HFFc6 (cell line): Measurements from ENCODE around the gene RNF157. TPM values are rescaled to one million over a fixed set of nuclear protein-coding genes. Genes with fewer than 3 reads are reported as not detected.

Experiments
- DNase-seq: peaks from one replicate; pipeline ENCODE4 v3.0.0-alpha.2; 2018
- H3K27ac Mint-ChIP-seq: 2 replicates; pipeline ENCODE4 v1.8.0; 2020; ENCODE audit warnings: mild to moderate bottlenecking, mixed read lengths
- H3K27me3 Mint-ChIP-seq: 2 replicates; pipeline ENCODE4 v1.8.0; 2021; ENCODE audit warnings: mild to moderate bottlenecking, moderate library complexity, mixed read lengths; ENCODE audit not compliant: insufficient read depth
- H3K36me3 Mint-ChIP-seq: 2 replicates; pipeline ENCODE4 v1.8.0; 2021; ENCODE audit warnings: low read depth, mixed read lengths
- H3K4me1 Mint-ChIP-seq: 2 replicates; pipeline ENCODE4 v1.8.0; 2020; ENCODE audit warnings: low read depth, mixed read lengths
- H3K4me3 Mint-ChIP-seq: 2 replicates; pipeline ENCODE4 v1.8.0; 2020; ENCODE audit warnings: mild to moderate bottlenecking, moderate library complexity, mixed read lengths
- H3K9me3 Mint-ChIP-seq: 2 replicates; pipeline ENCODE4 v1.8.0; 2020; ENCODE audit warnings: mild to moderate bottlenecking, mixed read lengths
- CTCF ChIP-seq: fragments of 200-600 bp; sonication (generic); IDR thresholded peaks from 2 replicates; pipeline ENCODE4 v1.5.0; 2021; ENCODE audit warnings: antibody characterized with exemption, mild to moderate bottlenecking
- total RNA-seq, 6 experiments: library from RNA; stranded (reverse); fragmentation: NEBNext Ultra II Directional; extraction: Animal tissue kit (Norgen Biotek cat#: 25700); gene quantifications; 2 replicates in 1 of 6; 3 replicates in 5 of 6; pipeline ENCODE4 v1.2.3, GENCODE V29; 2021

RNF157 gene
- total RNA-seq, 6 experiments from 2014 or later: 0.11 to 0.19 (median 0.18) TPM; not detected in 3

DNA sequence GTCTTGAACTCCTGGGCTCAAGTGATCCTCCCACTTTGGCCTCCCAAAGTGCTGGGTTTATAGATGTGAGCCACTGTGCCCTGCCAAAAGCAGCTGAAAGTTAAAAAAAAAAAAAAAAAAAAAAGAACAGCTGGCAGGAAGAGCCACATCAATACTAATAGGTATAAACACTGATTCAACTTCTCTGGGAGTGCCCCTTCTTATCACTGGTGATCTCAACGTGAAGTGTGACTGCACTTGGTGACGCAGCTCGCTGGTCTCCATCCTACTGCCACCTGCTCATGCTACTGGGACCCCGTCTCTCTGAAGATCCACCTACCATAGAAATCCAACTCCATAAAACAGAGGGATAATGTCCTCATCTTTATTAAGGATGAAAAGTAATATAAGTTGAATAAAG, 40.8 kb downstream of the RNF157 start:
- DNase-seq: no peak
- Mint-ChIP-seq H3K27ac (no peak overlapping the region), H3K4me1 (peaks cover 21% of the 10 kb centered on the region), H3K4me3 (no peak overlapping the region), H3K9me3 (no peaks in the 10 kb centered on the region), H3K27me3 (peaks cover 8% of the 10 kb centered on the region), H3K36me3 (no peaks in the 10 kb centered on the region)
- no peak for TF ChIP-seq CTCF

GRCh38 chr17:76198702-76199101, 41.6 kb downstream of the RNF157 start:
- Mint-ChIP-seq H3K27me3 (peaks cover 7% of the 10 kb centered on the region), H3K4me1 (peaks cover 14% of the 10 kb centered on the region), H3K4me3 (no peak overlapping the region), H3K36me3 (no peaks in the 10 kb centered on the region), H3K9me3 (no peaks in the 10 kb centered on the region), H3K27ac (no peak overlapping the region)
- TF ChIP-seq CTCF: no peak
- DNase-seq: no peak

DNA sequence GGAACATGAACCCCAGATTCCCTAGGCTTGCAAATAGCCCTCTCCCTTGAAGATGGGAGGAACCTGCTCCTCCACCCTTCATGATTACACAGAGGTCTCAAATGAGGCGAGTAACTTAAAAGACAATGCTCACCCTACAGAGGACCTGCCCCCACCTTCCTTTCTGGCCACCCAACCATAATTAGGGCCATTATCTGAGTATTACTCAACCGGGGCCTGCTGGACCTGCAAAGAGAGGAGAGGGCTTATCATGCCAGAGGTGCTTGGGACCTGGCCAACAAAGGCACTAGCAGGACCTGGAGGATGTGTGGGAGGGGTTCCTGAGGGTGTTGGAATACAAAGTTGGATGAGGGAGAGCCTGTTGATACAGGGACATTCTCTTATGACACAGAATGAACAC, 42.4 kb downstream of the RNF157 start:
- Mint-ChIP-seq H3K27me3 (peaks cover 10% of the 10 kb centered on the region), H3K9me3 (no peaks in the 10 kb centered on the region), H3K27ac (no peak overlapping the region), H3K4me3 (no peak overlapping the region), H3K36me3 (no peaks in the 10 kb centered on the region), H3K4me1 (peaks cover 14% of the 10 kb centered on the region)
- TF ChIP-seq CTCF: no peak
- DNase-seq: no peak

GRCh38 chr17:76196675-76197074, 43.6 kb downstream of the RNF157 start:
- H3K36me3 Mint-ChIP-seq: no peaks in the 10 kb centered on the region
- no peaks in the 10 kb centered on the region for H3K9me3 Mint-ChIP-seq
- H3K27me3 Mint-ChIP-seq: peaks cover 12% of the 10 kb centered on the region
- H3K27ac Mint-ChIP-seq: no peak overlapping the region
- H3K4me3 Mint-ChIP-seq: no peak overlapping the region
- TF ChIP-seq CTCF: no peak
- 0 out of 2 replicates have a peak, but pooled peaks cover 6% of the 10 kb centered on the region for H3K4me1 Mint-ChIP-seq
- DNase-seq: no peak

DNA sequence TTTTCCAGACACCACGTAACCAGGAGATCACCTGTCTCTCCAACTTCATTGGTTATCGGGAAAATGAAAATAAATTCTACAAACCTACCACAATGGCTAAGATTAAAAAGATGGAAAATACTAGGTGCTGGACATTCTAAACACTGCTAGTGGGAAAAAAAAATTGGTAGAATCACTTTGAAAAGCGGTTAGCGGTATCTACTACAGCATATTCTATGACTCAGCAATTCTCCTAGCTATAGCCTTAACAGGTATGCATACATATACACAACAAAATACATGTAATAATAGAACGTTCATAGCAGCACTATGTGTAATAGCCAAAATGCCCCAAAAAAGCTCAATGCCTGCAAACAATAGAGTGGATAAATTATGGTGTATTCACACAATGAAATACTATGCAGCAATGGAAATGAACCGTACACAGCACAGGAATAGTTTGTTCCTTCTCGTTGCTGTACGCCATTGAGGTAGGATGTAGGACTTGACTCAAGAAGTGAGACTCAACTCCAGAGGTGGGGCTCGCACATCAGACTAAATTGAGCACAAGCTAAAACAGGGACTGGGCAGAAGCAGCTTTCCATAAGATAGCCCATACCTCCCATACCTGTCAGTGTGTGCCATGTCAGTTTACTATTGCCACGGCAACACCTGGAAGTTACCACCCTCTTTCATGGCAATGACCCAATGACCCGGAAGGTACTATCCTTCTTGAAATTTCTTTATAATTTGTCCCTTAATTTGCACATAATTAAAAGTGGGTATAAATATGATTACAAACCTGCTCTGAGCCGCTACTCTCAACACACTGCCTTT, 44.8 kb downstream of the RNF157 start:
- Mint-ChIP-seq H3K27me3 (peaks cover 12% of the 10 kb centered on the region), H3K36me3 (no peaks in the 10 kb centered on the region), H3K9me3 (no peaks in the 10 kb centered on the region), H3K27ac (no peak overlapping the region), H3K4me1 (0 out of 2 replicates have a peak, but pooled peaks cover 4% of the 10 kb centered on the region), H3K4me3 (no peak overlapping the region)
- TF ChIP-seq CTCF: no peak
- no peak for DNase-seq
